ENCODE measurements around the gene SELENOV.
"Not testable (repeated sequence)": the region's sequence is repeated elsewhere in the genome, so short reads cannot be mapped to it uniquely, and the experiment has no call there.

DNA sequence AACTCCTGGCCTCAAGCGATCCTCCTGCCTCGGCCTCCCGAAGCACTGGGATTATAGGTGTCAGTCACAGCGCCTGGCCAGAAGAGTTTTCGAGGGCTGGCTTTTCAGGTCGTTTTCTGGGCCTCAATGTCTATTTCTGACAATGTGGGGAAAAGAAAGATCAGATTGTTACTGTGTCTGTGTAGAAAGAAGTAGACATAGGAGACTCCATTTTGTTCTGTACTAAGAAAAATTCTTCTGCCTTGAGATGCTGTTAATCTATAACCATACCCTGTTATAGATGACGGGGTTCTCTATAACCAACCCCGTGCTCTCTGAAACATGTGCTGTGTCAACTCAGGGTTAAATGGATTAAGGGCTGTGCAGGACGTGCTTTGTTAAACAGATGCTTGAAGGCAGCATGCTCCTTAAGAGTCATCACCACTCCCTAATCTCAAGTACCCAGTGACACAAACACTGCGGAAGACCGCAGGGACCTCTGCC is 35.6 kb upstream of the SELENOV start:
- TF ChIP-seq EZH2 (IDR thresholded peaks at IDR 0.05); RAD21 (IDR thresholded peaks at IDR 0.05; ENCODE audit: low read depth); POLR2AphosphoS5 (IDR thresholded peaks at IDR 0.05; ENCODE audit: low read depth, low read length); CTCF (IDR thresholded peaks at IDR 0.05 in 2 of 3, conservative IDR thresholded peaks at IDR 0.05 in 1 of 3; ENCODE audit: borderline replicate concordance in 1 of 3, insufficient read depth in 1 of 3, low read depth in 2 of 3, low read length in 2 of 3); CBX3 (IDR thresholded peaks at IDR 0.05; ENCODE audit: low read depth); ZFX (IDR thresholded peaks at IDR 0.05); CEBPB (IDR thresholded peaks at IDR 0.05; ENCODE audit: low read depth); TCF7L2 (IDR thresholded peaks at IDR 0.05; ENCODE audit: borderline replicate concordance, extremely low read depth, insufficient read depth, insufficient read length); POLR2A (IDR thresholded peaks at IDR 0.05; ENCODE audit: borderline replicate concordance, extremely low read depth, insufficient read depth, insufficient read length): not testable (repeated sequence)

All from HCT116 (cell line).